Cardiac muscle cell (in vitro differentiated cells and primary cell): ENCODE measurements around the gene PTH2. TPM values are rescaled to one million over a fixed set of nuclear protein-coding genes. Genes with fewer than 3 reads are reported as not detected.

Experiments used
- DNase-seq, 2 donors: peaks; one replicate each; pipeline versions ENCODE4 v3.0.0 to v3.0.0-alpha.2; 2010 to 2017; ENCODE audit warnings: low read depth in 1 of 2, low spot score in 1 of 2
- H3K27ac ChIP-seq: fragments of 200-600 bp; sonication (generic); 2 replicates; pipeline ENCODE4 v1.5.1; 2016
- H3K27me3 ChIP-seq: fragments of 200-600 bp; sonication (generic); 2 replicates; pipeline ENCODE4 v1.6.0; 2016; ENCODE audit warnings: control low read depth
- H3K36me3 ChIP-seq: fragments of 200-600 bp; sonication (generic); 2 replicates; pipeline ENCODE4 v1.5.1; 2016; ENCODE audit warnings: control low read depth
- H3K4me1 ChIP-seq: fragments of 200-600 bp; sonication (generic); 2 replicates; pipeline ENCODE4 v1.8.1; 2017; ENCODE audit warnings: low read depth, mild to moderate bottlenecking, mixed run types
- H3K4me3 ChIP-seq: fragments of 200-600 bp; sonication (generic); 2 replicates; pipeline ENCODE4 v1.5.1; 2016; ENCODE audit warnings: mild to moderate bottlenecking
- H3K9me3 ChIP-seq: fragments of 200-600 bp; sonication (generic); 2 replicates; pipeline ENCODE4 v1.5.1; 2017; ENCODE audit warnings: low read depth, mild to moderate bottlenecking, control low read depth
- CTCF ChIP-seq: IDR thresholded peaks from 2 replicates; pipeline ENCODE4 v1.5.1; 2012; ENCODE audit warnings: low read depth, mild to moderate bottlenecking, low read length
- polyA plus RNA-seq: library from polyadenylated mRNA; unstranded; fragments of >200 nt; fragmentation: Nextera tagmentation; extraction: Ambion mirVana; gene quantifications from 2 replicates; pipeline ENCODE4 v1.2.1, GENCODE V29; 2016
- total RNA-seq: library from RNA; depleted of rRNA; stranded (reverse); fragments of >200 nt; gene quantifications from 2 replicates; pipeline ENCODE4 v1.2.3, GENCODE V29; 2016

Gene PTH2
- total and polyA plus RNA-seq, 2 experiments from 2014 or later: 6.2 to 10.0 TPM

GRCh38 chr19:49441210-49441959 is 18.1 kb upstream of the PTH2 start, which contains the start of gene SLC17A7:
Gene SLC17A7 (minus strand): TSS chr19:49441527. CDS start chr19:49441379, 148 bp downstream.
- Histone ChIP-seq H3K9me3 (no peaks in the 10 kb centered on the region), H3K27me3 (peaks cover 62% of the 10 kb centered on the region), H3K36me3 (no peaks in the 10 kb centered on the region), H3K4me1 (no peaks in the 10 kb centered on the region), H3K27ac (peak within 1 kb of the TSS; percentile 40), H3K4me3 (peak within 1 kb of the TSS; percentile 44)
- DNase-seq: peak in 1 of 2 donors; percentile 68
- TF ChIP-seq CTCF: no peak

GRCh38 chr19:49440439-49441209 is 17.4 kb upstream of the PTH2 start:
- Histone ChIP-seq H3K9me3 (no peaks in the 10 kb centered on the region), H3K27me3 (peaks cover 69% of the 10 kb centered on the region), H3K36me3 (no peaks in the 10 kb centered on the region), H3K27ac (no peak overlapping the region), H3K4me3 (peak overlapping the region; percentile 44), H3K4me1 (no peaks in the 10 kb centered on the region)
- no peak for DNase-seq
- TF ChIP-seq CTCF: no peak

- no peaks in the 10 kb centered on the region for H3K4me1 ChIP-seq
- peaks cover 70% of the 10 kb centered on the region for H3K27me3 ChIP-seq
- no peak overlapping the region for H3K27ac ChIP-seq
- DNase-seq: no peak
- no peaks in the 10 kb centered on the region for H3K9me3 ChIP-seq
- no peak overlapping the region for H3K4me3 ChIP-seq
- TF ChIP-seq CTCF: no peak
- no peaks in the 10 kb centered on the region for H3K36me3 ChIP-seq
Measured at GRCh38 chr19:49439836-49440235, 16.6 kb upstream of the PTH2 start.

GRCh38 chr19:49438261-49438660 is 15.0 kb upstream of the PTH2 start:
- no peak for TF ChIP-seq CTCF
- no peaks in the 10 kb centered on the region for H3K4me1 ChIP-seq

GRCh38 chr19:49437231-49437630 is 14.0 kb upstream of the PTH2 start:
- Histone ChIP-seq H3K9me3 (no peaks in the 10 kb centered on the region), H3K27ac (no peak overlapping the region), H3K4me1 (no peaks in the 10 kb centered on the region), H3K27me3 (peaks cover 85% of the 10 kb centered on the region), H3K36me3 (no peaks in the 10 kb centered on the region), H3K4me3 (no peak overlapping the region)
- no peak for TF ChIP-seq CTCF
- no peak for DNase-seq

More at GRCh38 chr19:49438261-49438660, 15.0 kb upstream of the PTH2 start:
- no peaks in the 10 kb centered on the region for H3K9me3 ChIP-seq
- peaks cover 78% of the 10 kb centered on the region for H3K27me3 ChIP-seq
- H3K27ac ChIP-seq: no peak overlapping the region
- no peaks in the 10 kb centered on the region for H3K36me3 ChIP-seq
- DNase-seq: no peak
- no peak overlapping the region for H3K4me3 ChIP-seq
